ENCODE data around the gene PAAF1.

Gene PAAF1

DNA sequence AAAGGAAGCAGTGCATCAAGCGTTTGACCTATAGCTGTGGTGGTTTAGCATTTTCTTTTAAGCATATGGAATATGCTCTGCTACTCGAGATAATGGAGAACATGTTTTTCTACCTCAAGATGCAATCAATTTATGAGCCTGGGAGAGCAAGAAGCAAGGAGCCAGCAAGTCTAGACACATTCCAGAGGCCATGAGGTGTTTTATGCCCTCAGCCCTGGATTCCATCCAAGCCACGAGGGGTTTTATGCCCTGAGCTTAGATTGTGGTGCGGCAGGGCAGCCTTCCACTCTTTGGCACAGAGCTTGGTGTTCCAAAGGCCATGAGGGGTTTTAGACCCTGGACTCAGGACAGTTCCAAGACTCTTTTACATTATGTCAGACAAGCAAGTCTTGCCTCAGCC is 62.3 kb downstream of the PAAF1 start:
- DNase-seq (ENCODE audit: insufficient read length, low spot score): no peak
- no peak for TF ChIP-seq POLR2A (IDR thresholded peaks at IDR 0.05; ENCODE audit: low read depth, low read length)
- TF ChIP-seq POLR2AphosphoS5 (IDR thresholded peaks at IDR 0.05; ENCODE audit: low read depth, low read length): no peak
- no peak for TF ChIP-seq POU2F2 (IDR thresholded peaks at IDR 0.05; ENCODE audit: low read depth, low read length)
- no peak for TF ChIP-seq PAX5 (IDR thresholded peaks at IDR 0.05; ENCODE audit: insufficient read depth, low read length, severe bottlenecking)
- no peak for TF ChIP-seq SPI1 (IDR thresholded peaks at IDR 0.05; ENCODE audit: low read depth, low read length)
- TF ChIP-seq TAF1 (IDR thresholded peaks at IDR 0.05; ENCODE audit: low read depth, low read length): no peak
- no peak for FAIRE-seq

DNA sequence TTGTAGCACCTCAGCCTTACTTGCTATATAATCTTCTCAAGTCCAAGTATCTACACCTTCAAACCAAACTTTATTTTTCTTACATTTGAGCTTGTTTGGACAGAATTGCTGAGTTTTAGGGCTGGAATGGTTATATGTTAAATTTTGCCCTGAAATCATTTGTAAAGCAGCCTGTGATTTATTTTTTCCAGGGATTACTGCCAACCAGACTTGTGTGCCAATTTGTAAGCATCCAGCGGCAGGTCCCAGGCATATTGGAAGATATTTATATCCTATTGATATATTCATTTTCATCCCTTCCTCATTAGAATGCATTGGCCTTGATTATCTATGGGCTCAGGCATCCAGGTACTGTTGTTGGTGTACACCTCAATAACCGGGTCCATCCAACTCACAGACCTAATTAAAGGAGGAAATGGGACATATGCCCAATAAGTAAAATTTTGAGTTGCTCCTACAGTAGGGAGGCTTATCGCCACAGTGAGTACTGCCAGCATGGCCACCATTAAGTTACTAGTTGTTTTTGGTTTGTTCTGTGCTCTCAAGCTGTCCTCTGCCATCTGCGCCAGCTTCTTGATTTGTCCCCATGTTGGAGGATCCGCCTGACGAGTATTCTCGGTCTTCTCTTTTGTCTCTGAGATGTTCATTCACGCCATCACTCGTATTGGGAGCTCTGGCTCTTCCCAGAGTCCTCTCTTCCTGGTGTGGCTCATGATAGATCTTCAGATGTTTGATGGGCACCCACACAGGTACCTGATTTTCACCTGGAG is 64.2 kb downstream of the PAAF1 start:
- FAIRE-seq (no peak), DNase-seq (ENCODE audit: insufficient read length, low spot score) (no peak)
- TF ChIP-seq POU2F2 (IDR thresholded peaks at IDR 0.05; ENCODE audit: low read depth, low read length) (no peak), PAX5 (IDR thresholded peaks at IDR 0.05; ENCODE audit: insufficient read depth, low read length, severe bottlenecking) (no peak), SPI1 (IDR thresholded peaks at IDR 0.05; ENCODE audit: low read depth, low read length) (no peak), POLR2AphosphoS5 (IDR thresholded peaks at IDR 0.05; ENCODE audit: low read depth, low read length) (no peak), POLR2A (IDR thresholded peaks at IDR 0.05; ENCODE audit: low read depth, low read length) (no peak), TAF1 (IDR thresholded peaks at IDR 0.05; ENCODE audit: low read depth, low read length) (no peak)

DNA sequence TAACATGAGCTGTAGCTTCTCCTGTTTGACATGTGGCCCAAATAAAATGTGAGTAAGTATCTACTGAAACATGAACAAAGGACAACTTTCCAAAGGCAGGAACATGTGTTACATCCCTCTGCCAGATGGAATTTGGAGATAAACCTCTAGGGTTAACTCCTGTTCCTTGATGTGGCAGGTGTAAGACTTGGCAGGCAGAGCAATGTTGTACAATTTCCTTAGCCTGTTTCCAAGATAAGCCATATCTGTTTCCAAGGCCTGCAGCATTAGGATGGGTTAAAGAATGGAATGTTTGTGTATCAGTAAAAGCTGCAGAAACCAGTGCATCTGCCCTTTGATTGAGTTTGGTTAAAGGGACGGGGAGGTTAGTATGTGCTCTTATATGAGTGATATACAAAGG is 65.2 kb downstream of the PAAF1 start:
- DNase-seq (ENCODE audit: insufficient read length, low spot score): no peak

DNA sequence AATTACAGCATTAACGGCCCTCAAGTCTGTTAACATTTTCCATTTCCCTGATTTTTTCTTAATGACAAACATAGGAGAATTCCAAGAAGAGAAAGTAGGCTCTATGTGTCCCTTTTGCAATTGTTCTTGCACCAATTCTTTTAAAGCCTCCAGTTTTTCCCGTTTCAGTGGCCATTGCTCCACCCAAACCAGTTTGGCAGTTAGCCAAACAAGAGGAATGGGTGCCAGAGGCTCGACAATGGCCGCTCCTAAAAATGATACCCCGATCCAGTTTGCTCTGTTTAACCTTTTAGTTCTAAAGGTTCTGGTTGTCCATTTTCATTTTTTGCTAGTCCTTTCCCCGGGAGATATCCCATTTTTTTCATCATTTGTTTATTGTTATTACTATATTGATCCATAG is 67.3 kb downstream of the PAAF1 start:
- no peak for TF ChIP-seq TAF1 (IDR thresholded peaks at IDR 0.05; ENCODE audit: low read depth, low read length)
- TF ChIP-seq POLR2A (IDR thresholded peaks at IDR 0.05; ENCODE audit: low read depth, low read length): no peak
- no peak for TF ChIP-seq POU2F2 (IDR thresholded peaks at IDR 0.05; ENCODE audit: low read depth, low read length)
- no peak for TF ChIP-seq PAX5 (IDR thresholded peaks at IDR 0.05; ENCODE audit: insufficient read depth, low read length, severe bottlenecking)
- no peak for TF ChIP-seq POLR2AphosphoS5 (IDR thresholded peaks at IDR 0.05; ENCODE audit: low read depth, low read length)
- TF ChIP-seq SPI1 (IDR thresholded peaks at IDR 0.05; ENCODE audit: low read depth, low read length): no peak
- DNase-seq (ENCODE audit: insufficient read length, low spot score) (no peak), FAIRE-seq (no peak)

More for the DNA sequence above, 65.2 kb downstream of the PAAF1 start:
- TF ChIP-seq PAX5 (IDR thresholded peaks at IDR 0.05; ENCODE audit: insufficient read depth, low read length, severe bottlenecking) (no peak), POLR2AphosphoS5 (IDR thresholded peaks at IDR 0.05; ENCODE audit: low read depth, low read length) (no peak), POU2F2 (IDR thresholded peaks at IDR 0.05; ENCODE audit: low read depth, low read length) (no peak), POLR2A (IDR thresholded peaks at IDR 0.05; ENCODE audit: low read depth, low read length) (no peak), SPI1 (IDR thresholded peaks at IDR 0.05; ENCODE audit: low read depth, low read length) (no peak), TAF1 (IDR thresholded peaks at IDR 0.05; ENCODE audit: low read depth, low read length) (no peak)
- FAIRE-seq: no peak

DNA sequence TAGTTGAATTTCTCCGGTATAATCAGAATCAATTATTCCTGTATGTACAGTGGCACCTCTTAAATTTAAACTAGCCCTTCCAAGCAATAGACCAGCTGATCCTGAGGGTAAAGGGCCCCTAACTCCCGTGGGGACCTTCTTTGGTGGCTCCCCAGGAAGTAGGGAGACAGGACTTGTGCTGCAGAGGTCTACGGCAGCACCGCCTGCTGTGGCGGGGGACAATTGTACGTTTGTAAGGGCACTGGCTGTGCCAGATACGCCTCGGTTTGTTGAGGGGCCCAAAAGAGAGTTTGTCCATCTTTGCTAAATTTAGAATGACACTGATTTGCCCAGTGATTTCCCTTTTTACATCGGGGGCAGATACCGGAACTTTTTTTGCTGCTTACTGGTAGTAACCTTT is 68.1 kb downstream of the PAAF1 start:
- no peak for DNase-seq (ENCODE audit: insufficient read length, low spot score)
- FAIRE-seq: no peak
- TF ChIP-seq PAX5 (IDR thresholded peaks at IDR 0.05; ENCODE audit: insufficient read depth, low read length, severe bottlenecking): no peak
- TF ChIP-seq POLR2A (IDR thresholded peaks at IDR 0.05; ENCODE audit: low read depth, low read length): no peak
- TF ChIP-seq POLR2AphosphoS5 (IDR thresholded peaks at IDR 0.05; ENCODE audit: low read depth, low read length): no peak
- TF ChIP-seq TAF1 (IDR thresholded peaks at IDR 0.05; ENCODE audit: low read depth, low read length): no peak
- no peak for TF ChIP-seq SPI1 (IDR thresholded peaks at IDR 0.05; ENCODE audit: low read depth, low read length)
- no peak for TF ChIP-seq POU2F2 (IDR thresholded peaks at IDR 0.05; ENCODE audit: low read depth, low read length)

DNA sequence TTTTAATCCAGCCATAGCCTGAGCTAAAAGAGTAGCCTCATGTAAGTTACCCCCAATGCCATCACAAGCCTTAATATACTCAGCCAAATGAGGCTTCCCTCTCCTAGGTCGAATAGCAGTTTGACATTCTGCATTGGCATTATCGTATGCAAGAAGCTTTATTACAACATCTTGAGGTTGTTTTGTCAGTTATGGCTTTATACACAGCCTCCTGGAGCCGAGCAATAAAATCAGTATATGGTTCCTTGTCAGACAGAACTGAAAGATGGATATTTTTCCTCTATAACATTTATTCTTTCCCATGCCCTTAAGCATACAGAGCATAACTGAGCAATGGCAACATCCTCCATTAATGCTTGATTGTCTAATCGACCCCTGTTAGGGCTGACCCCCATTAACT is 68.6 kb downstream of the PAAF1 start:
- DNase-seq (ENCODE audit: insufficient read length, low spot score): no peak
- no peak for FAIRE-seq
- no peak for TF ChIP-seq POLR2A (IDR thresholded peaks at IDR 0.05; ENCODE audit: low read depth, low read length)
- no peak for TF ChIP-seq SPI1 (IDR thresholded peaks at IDR 0.05; ENCODE audit: low read depth, low read length)
- TF ChIP-seq POLR2AphosphoS5 (IDR thresholded peaks at IDR 0.05; ENCODE audit: low read depth, low read length): no peak
- TF ChIP-seq TAF1 (IDR thresholded peaks at IDR 0.05; ENCODE audit: low read depth, low read length): no peak

DNA sequence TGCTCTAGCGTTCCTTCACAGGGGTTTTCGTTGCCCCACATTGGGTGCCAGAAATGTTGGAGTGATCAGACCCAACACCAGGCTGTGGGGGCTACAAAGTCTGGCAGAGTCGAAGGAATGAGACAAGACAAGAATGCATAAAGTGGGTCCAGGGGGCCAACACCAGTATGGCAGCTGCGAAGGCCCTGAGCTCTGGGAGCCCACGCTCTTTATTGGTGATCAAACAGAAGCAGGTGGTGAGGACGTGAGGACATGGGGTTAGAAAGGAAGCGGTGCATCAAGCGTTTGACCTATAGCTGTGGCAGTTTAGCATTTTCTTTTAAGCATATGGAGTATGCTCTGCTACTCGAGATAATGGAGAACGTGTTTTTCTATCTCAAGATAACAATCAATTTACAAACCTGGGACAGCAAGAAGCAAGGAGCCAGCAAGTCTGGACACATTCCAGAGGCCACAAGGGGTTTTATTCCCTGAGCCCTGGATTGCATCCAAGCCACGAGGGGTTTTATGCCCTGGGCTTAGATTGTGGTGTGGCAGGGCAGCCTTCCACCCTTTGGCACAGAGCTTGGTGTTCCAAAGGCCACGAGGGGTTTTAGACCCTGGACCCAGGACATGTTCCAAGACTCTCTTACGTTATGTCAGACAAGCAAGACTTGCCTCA is 70.1 kb downstream of the PAAF1 start:
- TF ChIP-seq SPI1 (IDR thresholded peaks at IDR 0.05; ENCODE audit: low read depth, low read length) (no peak), POLR2A (IDR thresholded peaks at IDR 0.05; ENCODE audit: low read depth, low read length) (no peak), TAF1 (IDR thresholded peaks at IDR 0.05; ENCODE audit: low read depth, low read length) (no peak), POU2F2 (IDR thresholded peaks at IDR 0.05; ENCODE audit: low read depth, low read length) (no peak), PAX5 (IDR thresholded peaks at IDR 0.05; ENCODE audit: insufficient read depth, low read length, severe bottlenecking) (no peak), POLR2AphosphoS5 (IDR thresholded peaks at IDR 0.05; ENCODE audit: low read depth, low read length) (no peak)
- DNase-seq (ENCODE audit: insufficient read length, low spot score): no peak
- FAIRE-seq: no peak

DNA sequence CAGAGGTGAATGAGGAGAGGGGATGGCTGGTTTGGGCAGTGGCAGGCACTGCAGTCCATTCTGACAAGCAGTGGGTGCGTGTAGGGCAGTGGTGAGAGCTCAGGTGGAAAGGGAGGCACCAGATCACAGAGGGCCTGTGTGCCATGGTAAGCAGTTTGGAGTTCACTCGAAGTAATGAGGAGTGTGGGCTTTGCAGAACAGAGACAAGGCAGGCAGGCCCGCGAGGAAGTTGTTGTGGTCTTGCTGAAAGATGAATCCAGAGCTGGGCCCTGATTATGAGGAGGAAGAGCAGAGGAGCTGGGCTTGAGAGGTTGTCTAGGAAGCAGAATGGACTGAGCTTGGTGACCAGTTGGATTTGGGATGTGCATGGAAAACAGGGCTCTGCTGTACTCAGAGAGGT is 72.4 kb downstream of the PAAF1 start:
- TF ChIP-seq POLR2A (IDR thresholded peaks at IDR 0.05; ENCODE audit: low read depth, low read length) (no peak), POU2F2 (IDR thresholded peaks at IDR 0.05; ENCODE audit: low read depth, low read length) (no peak), SPI1 (IDR thresholded peaks at IDR 0.05; ENCODE audit: low read depth, low read length) (no peak), PAX5 (IDR thresholded peaks at IDR 0.05; ENCODE audit: insufficient read depth, low read length, severe bottlenecking) (no peak), POLR2AphosphoS5 (IDR thresholded peaks at IDR 0.05; ENCODE audit: low read depth, low read length) (no peak), TAF1 (IDR thresholded peaks at IDR 0.05; ENCODE audit: low read depth, low read length) (no peak)
- FAIRE-seq: no peak
- DNase-seq (ENCODE audit: insufficient read length, low spot score): no peak

DNA sequence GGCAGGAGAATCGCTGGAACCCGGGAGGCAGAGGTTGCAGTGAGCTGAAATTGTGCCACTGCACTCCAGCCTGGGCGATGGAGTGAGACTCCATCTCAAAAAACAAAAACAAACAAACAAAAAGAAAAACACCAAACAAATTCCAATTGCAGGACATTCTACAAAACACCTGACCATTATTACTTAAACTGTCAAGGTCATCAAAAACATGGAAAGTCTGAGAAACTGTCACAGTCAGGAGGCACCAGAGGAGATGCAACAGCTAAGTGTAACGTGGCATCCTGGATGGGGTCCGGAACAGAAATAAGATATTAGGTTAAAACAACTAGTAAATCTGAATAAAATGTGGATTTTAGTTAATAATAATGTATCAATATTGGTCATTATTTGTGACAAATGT is 73.1 kb downstream of the PAAF1 start:
- TF ChIP-seq POLR2A (IDR thresholded peaks at IDR 0.05; ENCODE audit: low read depth, low read length) (no peak), POLR2AphosphoS5 (IDR thresholded peaks at IDR 0.05; ENCODE audit: low read depth, low read length) (no peak), TAF1 (IDR thresholded peaks at IDR 0.05; ENCODE audit: low read depth, low read length) (no peak), PAX5 (IDR thresholded peaks at IDR 0.05; ENCODE audit: insufficient read depth, low read length, severe bottlenecking) (no peak), POU2F2 (IDR thresholded peaks at IDR 0.05; ENCODE audit: low read depth, low read length) (no peak), SPI1 (IDR thresholded peaks at IDR 0.05; ENCODE audit: low read depth, low read length) (no peak)
- DNase-seq (ENCODE audit: insufficient read length, low spot score): no peak
- FAIRE-seq: no peak
